Heart right ventricle (tissue), 16 donors: ENCODE data around the gene FUCA2. TPM values are rescaled to one million over a fixed set of nuclear protein-coding genes. Genes with fewer than 3 reads are reported as not detected.

Experiments used
- ATAC-seq, 8 donors: fragments of 200-7000 bp; cut with Tn5 transposase; one replicate each; pipeline ENCODE4 v1.9.1; 2020; ENCODE audit warnings: mild to moderate bottlenecking in 8 of 8, moderate library complexity in 8 of 8, moderate number of reproducible peaks in 1 of 8
- DNase-seq, 2 donors: peaks; one replicate each; pipeline ENCODE4 v3.0.0-alpha.2; 2020
- H3K27ac ChIP-seq, 10 donors: fragments of 200-600 bp; sonication (generic) in 2 of 10; one replicate each; pipeline versions ENCODE4 v1.5.0 to v1.8.0; 2020 to 2022; ENCODE audit warnings: mild to moderate bottlenecking in 3 of 10
- H3K27me3 ChIP-seq, 7 donors: fragments of 200-600 bp; one replicate each; pipeline ENCODE4 v1.8.0; 2021 to 2022; ENCODE audit warnings: mild to moderate bottlenecking in 2 of 7
- H3K36me3 ChIP-seq, 9 donors: fragments of 200-600 bp; sonication (generic) in 1 of 9; one replicate each; pipeline versions ENCODE4 v1.5.0 to v1.8.0; 2020 to 2022; ENCODE audit warnings: mild to moderate bottlenecking in 2 of 9
- H3K4me1 ChIP-seq, 9 donors: fragments of 200-600 bp; sonication (generic) in 1 of 9; one replicate each; pipeline versions ENCODE4 v1.5.0 to v1.8.0; 2020 to 2022; ENCODE audit warnings: mild to moderate bottlenecking in 4 of 9
- H3K4me3 ChIP-seq, 10 donors: fragments of 200-600 bp; sonication (generic) in 2 of 10; one replicate each; pipeline versions ENCODE4 v1.5.0 to v1.8.0; 2020 to 2022; ENCODE audit warnings: mild to moderate bottlenecking in 7 of 10, moderate library complexity in 2 of 10
- H3K9me3 ChIP-seq, 11 donors: fragments of 200-600 bp in 10 of 11; sonication (generic) in 2 of 11; one replicate each; pipeline versions ENCODE4 v1.5.0 to v1.8.0; 2013 to 2022; ENCODE audit warnings: mild to moderate bottlenecking in 2 of 11, control low read depth in 1 of 11, moderate library complexity in 1 of 11
- WGBS, 2 donors: extraction: QIAGEN DNeasy Blood & Tissue Kit; methylation state at CpG; one replicate each; pipeline ENCODE4 v1.1.7; 2013; ENCODE audit warnings: inconsistent platforms in 1 of 2; 5-methylcytosine and 5-hydroxymethylcytosine counted together
- intact Hi-C, 10 donors: fragments of 100-400 bp; cut with DNase I; formaldehyde crosslinking; loops; one replicate each; pipeline versions ENCODE4 v1.11.1 to v1.14.2; 2022
- polyA plus RNA-seq, 2 donors: library from polyadenylated mRNA; stranded (reverse); fragments of 200-250 nt; gene quantifications; one replicate each; pipeline ENCODE4 v1.2.3, GENCODE V29; 2013
- total RNA-seq, 10 donors: library from RNA; stranded (reverse); fragmentation: NEBNext Ultra II Directional in 3 of 10; extraction: Animal tissue kit (Norgen Biotek cat#: 25700) in 3 of 10; gene quantifications; one replicate each; pipeline versions ENCODE4 v1.2.1 to v1.2.4, GENCODE V29; 2021 to 2023
- TF ChIP-seq, protein P1 (sequence below), 9 donors: fragments of 200-600 bp; sonication (generic) in 2 of 9; IDR thresholded peaks; one replicate each; pipeline versions ENCODE4 v1.5.0 to v1.8.0; 2021 to 2022; ENCODE audit warnings: antibody characterized with exemption in 9 of 9, mild to moderate bottlenecking in 5 of 9, moderate library complexity in 1 of 9
- donor health status: Arrhythmogenic right ventricular cardiomyopathy.
- donor health status: ischemic (EF 13 %, LVEDD 7.1; RV severe dilation, severe dysfunction).
- donor health status: healthy with polysubstance abuse.
- donor health status: DM: no; HTN: yes; CAD: no.
- donor health status: DM: no; HTN: no; CAD: no.
- donor health status: ischemic (EF 25% LVEDD 6.9; RV normal size, moderate dysfunction).
- donor health status: ischemic (EF 25% LVEDD 5.7; RV mildly dilated, moderate dysfunction).
- donor health status: healthy.
- donor health status: DM: yes; HTN: yes; CAD: no.
- donor health status: Ischemic cardiomyopathy.
- donor health status: ischemic (EF 35%, LVEDD 5.7; RV mildly dilated, moderate dysfunction).
- donor health status: nonischemic (EF 11% LVEDD 7.7; RV severe dilation, severe dysfunction).
- donor health status: DM: yes; HTN: yes; CAD: no.
- donor health status: PGD.
- donor health status: ischemic (EF 29% LVEDD 5.4; RV normal size, mild dysfunction).
- donor health status: nonischemic (EF 23%, LVEDD 6.1; RV moderate dilation, normal function).

FUCA2 gene
- total and polyA plus RNA-seq, 12 donors: 24.1 to 63.4 (median 40.1) TPM

DNA sequence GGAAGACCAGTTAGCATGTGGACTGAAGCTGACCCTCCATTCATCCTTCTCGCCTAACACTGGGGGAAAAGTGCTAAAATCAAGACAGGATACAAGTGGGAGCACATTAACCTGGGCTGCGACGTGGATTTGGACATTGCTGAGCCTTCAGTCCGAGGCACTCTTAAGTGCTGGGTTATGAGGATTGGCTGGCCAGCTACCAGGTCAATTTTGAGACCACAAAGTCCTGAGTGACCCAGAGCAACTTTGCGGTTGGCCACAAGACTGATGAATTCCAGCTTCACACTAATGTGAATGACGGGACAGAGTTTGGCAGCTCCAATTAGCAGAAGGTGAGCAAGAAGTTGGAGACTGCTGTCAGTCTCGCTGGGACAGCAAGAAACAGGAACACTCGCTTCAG, 20.7 kb downstream of the FUCA2 start:
- WGBS, 2 donors: 76 to 80% methylated on average over 8 of the region's 8 CpGs
- intact Hi-C loops: no loop called here
- DNase-seq: no peak
- H3K9me3 ChIP-seq: no peaks in the 10 kb centered on the region
- H3K27me3 ChIP-seq: no peaks in the 10 kb centered on the region
- H3K4me3 ChIP-seq: no peak overlapping the region
- peak in 6 of 8 donors; percentile 14 to 81 (median 50) for ATAC-seq
- peaks cover 0 to 51% (median 10%) of the 10 kb centered on the region in 9 donors for H3K36me3 ChIP-seq
- TF ChIP-seq, protein P1, sequence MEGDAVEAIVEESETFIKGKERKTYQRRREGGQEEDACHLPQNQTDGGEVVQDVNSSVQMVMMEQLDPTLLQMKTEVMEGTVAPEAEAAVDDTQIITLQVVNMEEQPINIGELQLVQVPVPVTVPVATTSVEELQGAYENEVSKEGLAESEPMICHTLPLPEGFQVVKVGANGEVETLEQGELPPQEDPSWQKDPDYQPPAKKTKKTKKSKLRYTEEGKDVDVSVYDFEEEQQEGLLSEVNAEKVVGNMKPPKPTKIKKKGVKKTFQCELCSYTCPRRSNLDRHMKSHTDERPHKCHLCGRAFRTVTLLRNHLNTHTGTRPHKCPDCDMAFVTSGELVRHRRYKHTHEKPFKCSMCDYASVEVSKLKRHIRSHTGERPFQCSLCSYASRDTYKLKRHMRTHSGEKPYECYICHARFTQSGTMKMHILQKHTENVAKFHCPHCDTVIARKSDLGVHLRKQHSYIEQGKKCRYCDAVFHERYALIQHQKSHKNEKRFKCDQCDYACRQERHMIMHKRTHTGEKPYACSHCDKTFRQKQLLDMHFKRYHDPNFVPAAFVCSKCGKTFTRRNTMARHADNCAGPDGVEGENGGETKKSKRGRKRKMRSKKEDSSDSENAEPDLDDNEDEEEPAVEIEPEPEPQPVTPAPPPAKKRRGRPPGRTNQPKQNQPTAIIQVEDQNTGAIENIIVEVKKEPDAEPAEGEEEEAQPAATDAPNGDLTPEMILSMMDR (IDR thresholded peaks at IDR 0.05): no peak
- H3K4me1 ChIP-seq: no peaks in the 10 kb centered on the region
- peak overlapping the region in 1 of 10 donors; percentile 24 for H3K27ac ChIP-seq

DNA sequence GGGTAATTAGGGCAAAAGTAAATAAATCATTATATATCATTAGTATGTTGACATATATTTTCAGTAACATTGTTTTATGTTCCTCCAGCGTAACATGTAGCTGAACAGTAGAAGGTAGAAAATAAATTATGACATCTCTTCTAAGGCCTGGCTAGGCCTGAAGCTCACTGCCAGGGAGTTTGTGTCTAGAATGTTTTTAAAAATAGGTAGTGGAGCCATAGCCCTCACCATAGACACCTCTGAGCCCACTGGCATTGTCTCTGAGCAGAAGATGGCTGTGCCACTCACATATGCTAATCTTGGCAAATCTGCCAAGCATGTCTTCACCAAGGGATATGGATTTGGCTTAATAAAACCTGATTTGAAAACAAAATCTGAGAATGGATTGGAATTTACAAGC, 21.3 kb downstream of the FUCA2 start:
- no peaks in the 10 kb centered on the region for H3K27me3 ChIP-seq
- no peak for DNase-seq
- TF ChIP-seq, protein P1 (IDR thresholded peaks at IDR 0.05): no peak
- no peaks in the 10 kb centered on the region for H3K4me1 ChIP-seq
- intact Hi-C loops: no loop called here
- peaks cover 0 to 51% (median 10%) of the 10 kb centered on the region in 9 donors for H3K36me3 ChIP-seq
- H3K4me3 ChIP-seq: no peak overlapping the region
- H3K27ac ChIP-seq: peak overlapping the region in 1 of 10 donors; percentile 24
- H3K9me3 ChIP-seq: no peaks in the 10 kb centered on the region
- 97 to 100% methylated on average over 1 of the region's 1 CpG for WGBS, 2 donors
- peak in 3 of 8 donors; percentile 50 to 65 (median 52) for ATAC-seq

GRCh38 chr6:143486752-143487151, 24.8 kb downstream of the FUCA2 start:
- ATAC-seq: no peak
- 92 to 93% methylated on average over 3 of the region's 3 CpGs for WGBS, 2 donors

DNA sequence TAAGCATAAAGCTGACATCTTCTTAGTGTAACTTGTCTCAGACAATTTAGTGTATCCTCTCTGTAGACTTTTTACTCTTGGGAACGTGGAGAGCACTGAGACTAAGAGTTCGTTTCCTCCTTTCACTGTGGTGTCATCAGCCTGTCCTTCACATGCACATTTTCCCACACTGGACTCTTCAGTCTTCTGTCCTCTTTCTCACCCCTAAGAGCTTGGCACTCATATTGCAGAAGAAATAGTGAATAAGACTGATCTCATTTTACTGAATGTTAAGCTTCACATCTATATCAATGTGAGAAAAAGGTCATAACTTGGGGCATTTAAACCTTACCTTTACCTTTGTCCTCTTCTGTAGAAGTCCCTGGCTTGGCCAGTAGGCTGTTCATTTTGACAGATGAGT, 25.6 kb downstream of the FUCA2 start:
- Histone ChIP-seq H3K36me3 (peaks cover 0 to 35% (median 0%) of the 10 kb centered on the region in 9 donors), H3K27ac (no peak overlapping the region), H3K4me3 (no peak overlapping the region), H3K27me3 (no peaks in the 10 kb centered on the region), H3K4me1 (no peaks in the 10 kb centered on the region), H3K9me3 (no peaks in the 10 kb centered on the region)
- DNase-seq (no peak), ATAC-seq (no peak)
- 80 to 88% methylated on average over 2 of the region's 2 CpGs for WGBS, 2 donors
- intact Hi-C loops: no loop called here
- TF ChIP-seq, protein P1 (IDR thresholded peaks at IDR 0.05): no peak

More at GRCh38 chr6:143486752-143487151, 24.8 kb downstream of the FUCA2 start:
- TF ChIP-seq, protein P1 (IDR thresholded peaks at IDR 0.05): no peak
- peaks cover 0 to 37% (median 0%) of the 10 kb centered on the region in 9 donors for H3K36me3 ChIP-seq
- no peaks in the 10 kb centered on the region for H3K27me3 ChIP-seq
- no peak for DNase-seq
- intact Hi-C loops: no loop called here
- no peak overlapping the region for H3K4me3 ChIP-seq
- H3K27ac ChIP-seq: no peak overlapping the region
- no peaks in the 10 kb centered on the region for H3K9me3 ChIP-seq
- no peaks in the 10 kb centered on the region for H3K4me1 ChIP-seq
